Suprapubic skin (tissue), 4 donors: ENCODE results near the gene TTLL5. TPM values are rescaled to one million over a fixed set of nuclear protein-coding genes. Genes with fewer than 3 reads are reported as not detected.

Experiments used
- DNase-seq, 2 donors: peaks; one replicate each; pipeline ENCODE4 v3.0.0-alpha.2; 2019; ENCODE audit warnings: low spot score in 2 of 2
- H3K27ac ChIP-seq: fragments of 200-600 bp; sonication (generic); one replicate; pipeline ENCODE4 v1.5.1; 2019
- H3K27me3 ChIP-seq: fragments of 200-600 bp; sonication (generic); one replicate; pipeline ENCODE4 v1.5.1; 2019
- H3K36me3 ChIP-seq: fragments of 200-600 bp; sonication (generic); one replicate; pipeline ENCODE4 v1.5.1; 2019
- H3K4me1 ChIP-seq: fragments of 200-600 bp; sonication (generic); one replicate; pipeline ENCODE4 v1.5.1; 2019
- H3K4me3 ChIP-seq: fragments of 200-600 bp; sonication (generic); one replicate; pipeline ENCODE4 v1.5.1; 2019; ENCODE audit warnings: mild to moderate bottlenecking
- H3K9me3 ChIP-seq: fragments of 200-600 bp; sonication (generic); one replicate; pipeline ENCODE4 v1.5.1; 2019
- EP300 ChIP-seq: sonication (generic); formaldehyde crosslinking; IDR thresholded peaks from one replicate; pipeline ENCODE4 v1.6.1; 2017; ENCODE audit warnings: antibody characterized with exemption
- POLR2A ChIP-seq, 2 donors: fragments of 450-650 bp; IDR thresholded peaks; one replicate each; pipeline ENCODE4 v1.6.1; 2017; ENCODE audit warnings: antibody characterized with exemption in 2 of 2, mild to moderate bottlenecking in 2 of 2, moderate library complexity in 2 of 2
- POLR2AphosphoS5 ChIP-seq, 3 donors: sonication (generic); formaldehyde crosslinking; IDR thresholded peaks; one replicate each; pipeline ENCODE4 v1.6.1; 2017; ENCODE audit warnings: antibody characterized with exemption in 3 of 3
- WGBS: methylation state at CpG from one replicate; pipeline ENCODE4 v1.1.5; 2018; 5-methylcytosine and 5-hydroxymethylcytosine counted together
- total RNA-seq, 4 donors: library from RNA; depleted of rRNA; stranded (reverse); fragments of >200 nt; gene quantifications; one replicate each; pipeline ENCODE4 v1.1.0, GENCODE V29; 2016
- TF ChIP-seq, protein P1 (sequence below), 2 donors: fragments of 200-600 bp in 1 of 2; fragments of 450-650 bp in 1 of 2; sonication (generic) in 1 of 2; IDR thresholded peaks; one replicate each; pipeline ENCODE4 v1.5.1; 2016 to 2019; ENCODE audit warnings: antibody characterized with exemption in 2 of 2, mild to moderate bottlenecking in 1 of 2, moderate library complexity in 1 of 2

The TTLL5 gene
- total RNA-seq, 4 donors from 2014 or later = 24.4 to 56.4 (median 34.8) TPM

DNA sequence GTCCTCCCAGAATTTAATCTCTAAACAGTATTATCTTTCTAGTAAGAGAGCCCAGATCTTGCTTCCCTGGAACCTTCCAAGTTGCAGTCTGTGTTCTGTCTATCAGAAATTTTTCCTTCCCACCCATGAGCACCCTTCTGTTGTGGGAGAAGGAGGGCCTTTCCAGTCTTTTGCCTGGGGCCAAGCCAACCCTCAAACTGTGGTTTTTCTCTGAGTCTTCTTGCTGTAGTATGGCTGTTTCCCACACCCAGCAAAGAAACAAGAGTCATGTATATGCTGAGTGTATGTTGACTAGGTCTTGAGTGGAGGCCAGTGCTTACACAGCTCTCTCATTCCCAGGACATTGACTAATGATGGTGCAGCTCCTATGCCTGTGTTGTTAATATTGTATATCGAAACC lies 216.2 kb downstream of the TTLL5 start:
- H3K4me3 ChIP-seq = no peak overlapping the region
- no peak for DNase-seq
- H3K4me1 ChIP-seq = no peaks in the 10 kb centered on the region
- H3K9me3 ChIP-seq = no peaks in the 10 kb centered on the region
- WGBS = 95% methylated on average over 1 of the region's 1 CpG
- no peak overlapping the region for H3K27ac ChIP-seq
- H3K36me3 ChIP-seq = no peaks in the 10 kb centered on the region
- no peaks in the 10 kb centered on the region for H3K27me3 ChIP-seq
- no peak for TF ChIP-seq POLR2A (IDR thresholded peaks at IDR 0.05)
- TF ChIP-seq, protein P1, sequence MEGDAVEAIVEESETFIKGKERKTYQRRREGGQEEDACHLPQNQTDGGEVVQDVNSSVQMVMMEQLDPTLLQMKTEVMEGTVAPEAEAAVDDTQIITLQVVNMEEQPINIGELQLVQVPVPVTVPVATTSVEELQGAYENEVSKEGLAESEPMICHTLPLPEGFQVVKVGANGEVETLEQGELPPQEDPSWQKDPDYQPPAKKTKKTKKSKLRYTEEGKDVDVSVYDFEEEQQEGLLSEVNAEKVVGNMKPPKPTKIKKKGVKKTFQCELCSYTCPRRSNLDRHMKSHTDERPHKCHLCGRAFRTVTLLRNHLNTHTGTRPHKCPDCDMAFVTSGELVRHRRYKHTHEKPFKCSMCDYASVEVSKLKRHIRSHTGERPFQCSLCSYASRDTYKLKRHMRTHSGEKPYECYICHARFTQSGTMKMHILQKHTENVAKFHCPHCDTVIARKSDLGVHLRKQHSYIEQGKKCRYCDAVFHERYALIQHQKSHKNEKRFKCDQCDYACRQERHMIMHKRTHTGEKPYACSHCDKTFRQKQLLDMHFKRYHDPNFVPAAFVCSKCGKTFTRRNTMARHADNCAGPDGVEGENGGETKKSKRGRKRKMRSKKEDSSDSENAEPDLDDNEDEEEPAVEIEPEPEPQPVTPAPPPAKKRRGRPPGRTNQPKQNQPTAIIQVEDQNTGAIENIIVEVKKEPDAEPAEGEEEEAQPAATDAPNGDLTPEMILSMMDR (IDR thresholded peaks at IDR 0.05) = no peak
- TF ChIP-seq EP300 = no peak
- TF ChIP-seq POLR2AphosphoS5 (IDR thresholded peaks at IDR 0.05) = no peak

DNA sequence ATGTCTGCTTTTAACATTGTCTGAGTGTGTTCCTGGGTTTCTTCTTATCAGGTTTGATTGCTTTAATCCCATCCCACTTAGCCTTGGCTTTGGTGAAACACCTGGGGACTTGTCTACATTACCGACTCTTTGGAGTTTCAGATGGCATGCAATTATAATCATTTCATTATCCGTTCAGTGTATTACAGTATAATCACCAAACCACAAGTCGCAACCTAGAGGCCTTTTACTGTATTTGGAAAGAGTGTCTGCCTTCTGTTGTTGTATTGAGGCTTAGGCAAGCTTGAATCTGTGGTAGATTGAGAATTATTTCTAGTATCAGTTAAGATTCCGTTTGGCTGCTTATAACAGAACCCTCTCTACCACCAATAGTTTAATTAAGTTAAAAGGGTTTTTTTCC lies 216.8 kb downstream of the TTLL5 start:
- DNase-seq = no peak
- 87% methylated on average over 4 of the region's 4 CpGs for WGBS
- H3K9me3 ChIP-seq = no peaks in the 10 kb centered on the region
- TF ChIP-seq EP300 (no peak), POLR2A (IDR thresholded peaks at IDR 0.05) (no peak), POLR2AphosphoS5 (IDR thresholded peaks at IDR 0.05) (no peak)
- no peaks in the 10 kb centered on the region for H3K36me3 ChIP-seq
- no peak overlapping the region for H3K4me3 ChIP-seq
- H3K4me1 ChIP-seq = no peaks in the 10 kb centered on the region
- H3K27me3 ChIP-seq = no peaks in the 10 kb centered on the region
- H3K27ac ChIP-seq = no peak overlapping the region

DNA sequence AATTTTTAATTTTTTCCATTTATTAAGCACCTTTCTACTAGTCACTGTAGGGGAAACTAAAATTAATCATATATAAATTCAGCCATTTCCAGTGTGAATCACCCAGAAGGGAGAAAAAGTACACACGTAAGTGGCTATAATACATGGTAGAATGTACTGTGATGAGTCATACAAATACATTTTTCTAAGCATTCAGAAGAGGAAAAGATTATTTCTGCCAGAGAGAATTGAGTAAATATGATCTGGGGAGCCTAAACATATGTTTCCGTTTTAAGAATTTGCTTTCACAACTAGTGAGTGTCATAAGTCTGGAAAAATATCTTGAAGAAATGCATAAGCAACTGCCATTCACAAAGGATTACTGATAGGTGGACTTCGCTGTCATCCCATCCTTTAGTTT lies 218.0 kb downstream of the TTLL5 start:
- Histone ChIP-seq H3K9me3 (no peaks in the 10 kb centered on the region), H3K4me1 (no peaks in the 10 kb centered on the region), H3K27me3 (no peaks in the 10 kb centered on the region), H3K27ac (no peak overlapping the region), H3K36me3 (no peaks in the 10 kb centered on the region), H3K4me3 (no peak overlapping the region)
- WGBS = 80% methylated on average over 3 of the region's 3 CpGs
- DNase-seq = no peak
- TF ChIP-seq, protein P1 (IDR thresholded peaks at IDR 0.05) = no peak
- TF ChIP-seq POLR2A (IDR thresholded peaks at IDR 0.05) (no peak), EP300 (no peak), POLR2AphosphoS5 (IDR thresholded peaks at IDR 0.05) (no peak)

DNA sequence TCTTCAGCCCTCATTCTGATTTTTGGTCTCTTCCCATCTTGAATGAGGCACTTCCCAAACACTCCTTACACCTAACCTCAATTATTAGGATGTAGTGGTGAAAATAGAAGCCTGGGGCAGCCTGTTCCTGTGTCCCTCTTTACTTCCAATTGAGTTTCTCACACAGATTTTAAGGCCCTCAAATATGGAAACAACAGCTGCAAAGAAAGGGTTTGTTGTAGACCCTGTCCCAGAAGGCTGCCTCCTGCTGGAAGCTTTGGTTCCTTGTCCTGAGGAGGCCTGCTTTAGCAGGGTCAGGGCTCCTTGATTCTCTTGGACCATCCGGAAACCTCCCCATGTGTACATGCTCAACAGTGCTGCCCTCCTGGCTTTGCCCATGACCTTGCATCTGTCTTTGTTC lies 219.5 kb downstream of the TTLL5 start:
- Histone ChIP-seq H3K27me3 (no peaks in the 10 kb centered on the region), H3K9me3 (no peaks in the 10 kb centered on the region), H3K4me1 (peaks cover 4% of the 10 kb centered on the region), H3K27ac (no peak overlapping the region), H3K36me3 (peaks cover 2% of the 10 kb centered on the region), H3K4me3 (no peak overlapping the region)
- DNase-seq = no peak
- WGBS = 100% methylated on average over 1 of the region's 1 CpG
- TF ChIP-seq POLR2AphosphoS5 (IDR thresholded peaks at IDR 0.05) (no peak), EP300 (no peak), POLR2A (IDR thresholded peaks at IDR 0.05) (no peak)
- TF ChIP-seq, protein P1 (IDR thresholded peaks at IDR 0.05) = no peak

DNA sequence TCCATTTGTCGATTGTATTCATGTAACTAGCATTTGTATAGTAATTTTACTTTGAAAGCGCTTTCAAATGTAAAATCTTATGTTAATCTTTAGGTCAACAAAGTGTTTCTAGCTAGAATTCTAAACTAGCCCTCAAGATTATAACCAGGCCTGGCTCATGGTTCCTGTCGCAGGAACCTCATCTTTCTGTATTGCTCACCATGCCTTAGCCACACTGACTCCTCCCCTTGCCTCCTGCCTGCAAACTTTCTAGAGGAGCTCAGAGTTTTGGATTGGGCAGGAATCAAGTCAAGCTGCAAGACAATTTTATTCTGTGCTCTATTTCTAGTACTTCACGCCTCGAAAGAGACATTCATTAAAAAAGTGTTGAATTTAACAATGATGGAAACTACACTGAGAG lies 220.9 kb downstream of the TTLL5 start:
- DNase-seq = no peak
- Histone ChIP-seq H3K27me3 (no peaks in the 10 kb centered on the region), H3K27ac (no peak overlapping the region), H3K4me1 (peaks cover 4% of the 10 kb centered on the region), H3K9me3 (no peaks in the 10 kb centered on the region), H3K4me3 (no peak overlapping the region), H3K36me3 (peaks cover 2% of the 10 kb centered on the region)
- TF ChIP-seq EP300 (no peak), POLR2AphosphoS5 (IDR thresholded peaks at IDR 0.05) (no peak), POLR2A (IDR thresholded peaks at IDR 0.05) (no peak)
- TF ChIP-seq, protein P1 (IDR thresholded peaks at IDR 0.05) = no peak
- WGBS = 94% methylated on average over 5 of the region's 5 CpGs

DNA sequence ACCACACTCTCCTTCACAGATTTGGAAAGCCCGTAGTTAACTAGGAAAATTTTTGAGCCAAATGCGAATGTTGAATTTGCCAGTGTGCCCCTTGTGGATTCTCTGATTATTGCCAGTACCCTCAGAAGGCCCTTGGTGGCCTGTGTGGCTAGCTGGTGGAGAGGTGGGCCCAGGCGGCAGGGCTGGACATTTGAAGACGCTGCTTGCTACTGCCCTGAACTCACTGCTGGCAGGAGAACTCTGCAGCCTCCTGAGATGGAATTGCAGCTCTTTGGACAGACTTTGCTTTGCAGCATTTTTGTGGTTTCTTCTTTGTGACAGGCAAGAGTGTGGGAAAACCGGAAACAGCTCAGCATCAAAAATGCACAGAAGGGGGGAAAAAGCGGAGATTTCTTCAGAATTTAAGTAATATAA lies 223.2 kb downstream of the TTLL5 start:
- no peaks in the 10 kb centered on the region for H3K9me3 ChIP-seq
- no peak for DNase-seq

More for the DNA sequence above, 223.2 kb downstream of the TTLL5 start:
- Histone ChIP-seq H3K36me3 (peaks cover 2% of the 10 kb centered on the region), H3K27ac (no peak overlapping the region), H3K4me3 (no peak overlapping the region), H3K27me3 (no peaks in the 10 kb centered on the region), H3K4me1 (peaks cover 4% of the 10 kb centered on the region)
- TF ChIP-seq POLR2AphosphoS5 (IDR thresholded peaks at IDR 0.05) (no peak), EP300 (no peak), POLR2A (IDR thresholded peaks at IDR 0.05) (no peak)
- TF ChIP-seq, protein P1 (IDR thresholded peaks at IDR 0.05) = no peak
- 64% methylated on average over 6 of the region's 6 CpGs for WGBS
